NCI-H1105 (cell line): ENCODE results near the gene RASSF8.

Experiments used
- DNase-seq: peaks from one replicate; lab custom pipeline; 2025; lab: John Stamatoyannopoulos, UW

Gene RASSF8

GRCh38 chr12:25960961-25961360 lies 2.5 kb downstream of the RASSF8 start:
- DNase-seq: no peak

- DNase-seq: no peak
Observed at GRCh38 chr12:25962932-25963525, 4.5 kb downstream of the RASSF8 start.

GRCh38 chr12:25965682-25966081 lies 7.2 kb downstream of the RASSF8 start:
- DNase-seq: no peak

GRCh38 chr12:25970082-25970481 lies 11.6 kb downstream of the RASSF8 start:
- DNase-seq: no peak

- DNase-seq: no peak
Observed at GRCh38 chr12:25970916-25971653, 12.6 kb downstream of the RASSF8 start.

GRCh38 chr12:25971654-25972041 lies 13.2 kb downstream of the RASSF8 start:
- DNase-seq: no peak

GRCh38 chr12:25972783-25973182 lies 14.3 kb downstream of the RASSF8 start:
- DNase-seq: no peak

- DNase-seq: no peak
Observed at GRCh38 chr12:25975179-25975578, 16.7 kb downstream of the RASSF8 start.

- DNase-seq: no peak
Observed at GRCh38 chr12:25975682-25976081, 17.2 kb downstream of the RASSF8 start.

- no peak for DNase-seq
Observed at GRCh38 chr12:25976289-25976688, 17.8 kb downstream of the RASSF8 start.

- no peak for DNase-seq
Observed at GRCh38 chr12:25977047-25977446, 18.6 kb downstream of the RASSF8 start.

GRCh38 chr12:25979059-25979458 lies 20.6 kb downstream of the RASSF8 start:
- DNase-seq: no peak

- no peak for DNase-seq
Observed at GRCh38 chr12:25979563-25979962, 21.1 kb downstream of the RASSF8 start.

GRCh38 chr12:25980035-25980434 lies 21.6 kb downstream of the RASSF8 start:
- DNase-seq: no peak

- no peak for DNase-seq
Observed at GRCh38 chr12:25981597-25981996, 23.1 kb downstream of the RASSF8 start.

- no peak for DNase-seq
Observed at GRCh38 chr12:25982416-25982815, 23.9 kb downstream of the RASSF8 start.

GRCh38 chr12:25983625-25984024 lies 25.1 kb downstream of the RASSF8 start:
- no peak for DNase-seq

- DNase-seq: no peak
Observed at GRCh38 chr12:25984759-25985158, 26.3 kb downstream of the RASSF8 start.

- DNase-seq: no peak
Observed at GRCh38 chr12:25985316-25986175, 27.1 kb downstream of the RASSF8 start.

- DNase-seq: no peak
Observed at GRCh38 chr12:25986180-25986579, 27.7 kb downstream of the RASSF8 start.

- DNase-seq: no peak
Observed at GRCh38 chr12:25988505-25988904, 30.0 kb downstream of the RASSF8 start.

GRCh38 chr12:25990495-25990894 lies 32.0 kb downstream of the RASSF8 start:
- no peak for DNase-seq
